ENCODE measurements around the gene ANGPTL2.

Gene ANGPTL2

DNA sequence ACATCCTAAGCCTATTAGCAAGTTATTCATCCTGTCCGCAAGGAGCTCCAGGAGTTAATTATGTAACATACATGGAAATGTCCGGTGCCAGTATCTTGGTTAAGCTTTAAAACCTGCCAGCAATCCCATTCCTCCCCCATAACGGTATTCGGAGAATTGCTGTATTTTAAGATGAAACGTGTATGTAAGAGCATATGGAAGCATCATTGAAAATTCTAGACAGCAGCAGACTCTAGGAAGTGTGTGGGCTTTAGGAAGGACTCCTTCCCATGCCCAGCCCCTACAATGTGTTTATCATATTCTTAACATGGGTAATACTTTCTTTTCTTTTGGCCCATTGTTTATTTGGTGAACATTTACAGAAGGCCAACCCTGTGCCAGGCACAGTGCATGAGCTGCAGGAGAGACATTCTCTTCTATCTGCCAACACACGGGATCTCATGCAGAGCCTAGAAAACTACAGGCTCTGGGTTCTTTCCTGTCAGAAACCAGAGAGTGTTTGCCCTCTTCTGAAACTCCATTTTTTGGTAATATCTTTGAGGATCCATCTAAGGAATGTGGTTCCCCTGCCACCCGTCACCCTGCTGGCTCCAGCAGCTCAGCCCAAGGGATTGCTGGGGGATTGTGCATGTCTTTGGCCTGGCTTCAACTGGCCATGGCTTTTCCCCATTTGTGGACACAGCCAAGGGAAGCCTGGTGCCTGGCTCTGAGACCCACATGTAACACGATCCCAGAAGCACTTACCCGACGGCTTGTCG is 15.1 kb downstream of the ANGPTL2 start:
- no peak overlapping the region for H3K27ac Mint-ChIP-seq
- no peak overlapping the region for H3K4me3 Mint-ChIP-seq
- no peak for DNase-seq
- H3K9me3 Mint-ChIP-seq: no peaks in the 10 kb centered on the region
- no peaks in the 10 kb centered on the region for H3K36me3 Mint-ChIP-seq (ENCODE audit: low read depth)
- no peaks in the 10 kb centered on the region for H3K4me1 Mint-ChIP-seq (ENCODE audit: low read depth)
- no peaks in the 10 kb centered on the region for H3K27me3 Mint-ChIP-seq

DNA sequence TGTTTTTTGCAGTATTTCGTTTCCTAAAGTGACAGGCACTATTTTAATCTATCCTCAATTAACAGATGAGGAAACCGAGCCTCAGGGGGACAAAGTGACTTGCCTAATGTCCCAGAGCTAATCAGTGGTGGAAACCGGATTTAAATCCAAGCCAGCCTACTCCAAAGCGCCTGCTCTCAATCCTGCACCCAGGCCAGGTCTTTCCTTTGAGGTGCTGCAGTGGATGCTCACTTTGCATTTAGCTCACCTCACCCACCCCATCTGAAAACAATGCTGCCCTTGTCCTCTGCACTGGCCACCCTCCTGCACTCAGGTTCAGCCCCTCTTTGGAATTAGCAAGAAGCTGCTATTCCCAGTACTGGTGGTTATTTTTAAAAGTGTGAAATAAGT is 16.0 kb downstream of the ANGPTL2 start:
- Mint-ChIP-seq H3K27me3 (no peaks in the 10 kb centered on the region), H3K36me3 (ENCODE audit: low read depth) (no peaks in the 10 kb centered on the region), H3K9me3 (no peaks in the 10 kb centered on the region), H3K27ac (no peak overlapping the region), H3K4me1 (ENCODE audit: low read depth) (no peaks in the 10 kb centered on the region), H3K4me3 (no peak overlapping the region)
- no peak for DNase-seq

DNA sequence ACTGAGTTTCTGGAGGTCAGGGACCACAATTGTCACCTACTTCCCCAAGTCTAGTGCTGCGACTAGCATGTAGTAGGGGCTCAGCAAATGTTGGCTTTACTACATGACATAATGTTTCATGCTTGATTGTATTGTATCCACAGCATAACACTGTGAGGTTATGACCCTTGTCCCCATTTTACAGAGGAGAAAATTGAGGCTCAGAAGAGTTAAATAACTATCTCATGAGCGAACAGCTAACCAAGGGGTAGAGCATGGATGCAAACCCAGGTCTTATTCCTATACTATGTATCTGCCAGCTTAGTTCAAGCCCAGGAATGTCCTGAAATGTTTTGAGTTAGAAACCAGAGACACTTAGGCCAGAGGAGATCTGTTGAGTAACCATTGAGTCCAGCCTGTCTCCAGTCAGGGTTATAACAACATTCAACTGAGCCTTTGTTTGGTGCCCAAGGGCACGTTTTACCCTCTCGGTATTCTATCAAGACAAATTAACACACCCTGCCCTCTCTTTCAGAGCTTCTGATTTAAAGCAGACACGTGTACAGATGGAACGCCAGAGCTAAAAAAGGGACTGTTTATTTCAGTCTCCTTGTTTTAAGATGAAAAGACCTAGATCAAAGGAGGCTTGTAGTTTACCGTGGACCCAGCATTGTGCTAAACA is 16.5 kb downstream of the ANGPTL2 start:
- no peak for DNase-seq
- H3K9me3 Mint-ChIP-seq: no peaks in the 10 kb centered on the region
- H3K4me1 Mint-ChIP-seq (ENCODE audit: low read depth): no peaks in the 10 kb centered on the region
- H3K36me3 Mint-ChIP-seq (ENCODE audit: low read depth): no peaks in the 10 kb centered on the region
- H3K27ac Mint-ChIP-seq: no peak overlapping the region
- H3K4me3 Mint-ChIP-seq: no peak overlapping the region
- H3K27me3 Mint-ChIP-seq: no peaks in the 10 kb centered on the region

GRCh38 chr9:127104581-127105311 is 17.7 kb downstream of the ANGPTL2 start:
- Mint-ChIP-seq H3K36me3 (ENCODE audit: low read depth) (no peaks in the 10 kb centered on the region), H3K27ac (no peak overlapping the region)

GRCh38 chr9:127102788-127103187 is 19.6 kb downstream of the ANGPTL2 start:
- Mint-ChIP-seq H3K36me3 (ENCODE audit: low read depth) (no peaks in the 10 kb centered on the region), H3K4me3 (no peak overlapping the region), H3K27ac (no peak overlapping the region), H3K27me3 (no peaks in the 10 kb centered on the region), H3K4me1 (ENCODE audit: low read depth) (no peaks in the 10 kb centered on the region), H3K9me3 (no peaks in the 10 kb centered on the region)
- DNase-seq: no peak

More at GRCh38 chr9:127104581-127105311, 17.7 kb downstream of the ANGPTL2 start:
- no peaks in the 10 kb centered on the region for H3K4me1 Mint-ChIP-seq (ENCODE audit: low read depth)
- no peak for DNase-seq
- no peaks in the 10 kb centered on the region for H3K9me3 Mint-ChIP-seq
- H3K27me3 Mint-ChIP-seq: no peaks in the 10 kb centered on the region
- no peak overlapping the region for H3K4me3 Mint-ChIP-seq

GRCh38 chr9:127102176-127102575 is 20.3 kb downstream of the ANGPTL2 start:
- no peaks in the 10 kb centered on the region for H3K27me3 Mint-ChIP-seq
- no peaks in the 10 kb centered on the region for H3K4me1 Mint-ChIP-seq (ENCODE audit: low read depth)
- H3K27ac Mint-ChIP-seq: no peak overlapping the region
- H3K9me3 Mint-ChIP-seq: no peaks in the 10 kb centered on the region
- DNase-seq: no peak
- no peak overlapping the region for H3K4me3 Mint-ChIP-seq
- no peaks in the 10 kb centered on the region for H3K36me3 Mint-ChIP-seq (ENCODE audit: low read depth)

- Mint-ChIP-seq H3K36me3 (ENCODE audit: low read depth) (no peaks in the 10 kb centered on the region), H3K4me1 (ENCODE audit: low read depth) (no peaks in the 10 kb centered on the region), H3K27ac (no peak overlapping the region), H3K27me3 (no peaks in the 10 kb centered on the region), H3K4me3 (no peak overlapping the region), H3K9me3 (no peaks in the 10 kb centered on the region)
- no peak for DNase-seq
These were observed 22.8 kb downstream of the ANGPTL2 start for GRCh38 chr9:127099664-127100063.

GRCh38 chr9:127098916-127099553 is 23.4 kb downstream of the ANGPTL2 start:
- Mint-ChIP-seq H3K4me1 (ENCODE audit: low read depth) (no peaks in the 10 kb centered on the region), H3K9me3 (no peaks in the 10 kb centered on the region), H3K27me3 (no peaks in the 10 kb centered on the region), H3K27ac (no peak overlapping the region), H3K4me3 (no peak overlapping the region), H3K36me3 (ENCODE audit: low read depth) (no peaks in the 10 kb centered on the region)
- DNase-seq: no peak

DNA sequence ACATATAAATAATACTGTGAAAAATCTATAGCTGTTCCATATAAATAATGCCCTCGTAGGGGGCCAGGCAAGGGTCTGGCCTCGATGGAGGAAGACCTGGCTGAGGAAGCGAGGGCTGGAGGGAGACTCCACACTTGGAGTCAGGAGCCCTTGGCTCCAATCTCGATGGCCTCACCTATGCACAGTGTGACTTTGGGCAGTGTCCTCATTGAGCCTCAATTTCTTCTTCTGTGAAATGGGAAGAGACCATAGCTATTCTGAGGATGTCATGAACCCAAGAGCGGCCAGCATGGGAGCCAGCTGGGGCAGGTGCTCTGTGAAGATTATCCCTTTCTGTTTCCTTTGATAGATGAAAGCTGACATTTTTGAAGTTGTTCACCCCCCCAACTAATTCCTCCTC is 24.8 kb downstream of the ANGPTL2 start:
- Mint-ChIP-seq H3K4me1 (ENCODE audit: low read depth) (no peaks in the 10 kb centered on the region), H3K27me3 (no peaks in the 10 kb centered on the region)

DNA sequence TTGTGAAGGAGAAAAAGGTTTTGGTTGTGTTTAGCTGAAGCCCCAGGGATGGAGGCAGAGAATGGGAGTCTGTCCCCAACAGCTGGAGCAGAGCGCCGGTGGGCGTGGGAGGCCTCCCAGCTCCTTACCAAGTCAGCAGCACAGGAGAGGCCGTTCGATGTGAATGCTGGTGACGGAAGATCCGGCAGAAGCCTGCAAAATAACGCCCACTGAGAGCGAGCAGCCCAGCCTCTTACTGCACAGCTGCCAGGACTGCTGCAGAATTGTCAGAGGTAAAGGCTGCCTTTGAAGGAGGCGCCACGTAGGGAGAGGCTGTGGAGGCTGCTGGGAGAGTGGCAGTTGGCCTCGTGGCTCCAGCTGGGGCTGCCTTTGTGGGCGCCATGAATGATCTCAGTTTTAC is 26.2 kb downstream of the ANGPTL2 start:
- no peaks in the 10 kb centered on the region for H3K9me3 Mint-ChIP-seq
- no peak for DNase-seq
- H3K4me1 Mint-ChIP-seq (ENCODE audit: low read depth): no peaks in the 10 kb centered on the region
- H3K4me3 Mint-ChIP-seq: no peak overlapping the region
- no peaks in the 10 kb centered on the region for H3K27me3 Mint-ChIP-seq
- no peaks in the 10 kb centered on the region for H3K36me3 Mint-ChIP-seq (ENCODE audit: low read depth)
- H3K27ac Mint-ChIP-seq: no peak overlapping the region

More for the DNA sequence above, 24.8 kb downstream of the ANGPTL2 start:
- Mint-ChIP-seq H3K9me3 (no peaks in the 10 kb centered on the region), H3K4me3 (no peak overlapping the region), H3K36me3 (ENCODE audit: low read depth) (no peaks in the 10 kb centered on the region), H3K27ac (no peak overlapping the region)
- no peak for DNase-seq

GRCh38 chr9:127095411-127095810 is 27.0 kb downstream of the ANGPTL2 start:
- Mint-ChIP-seq H3K4me1 (ENCODE audit: low read depth) (no peaks in the 10 kb centered on the region), H3K9me3 (no peaks in the 10 kb centered on the region), H3K27me3 (no peaks in the 10 kb centered on the region), H3K27ac (no peak overlapping the region), H3K4me3 (no peak overlapping the region), H3K36me3 (ENCODE audit: low read depth) (no peaks in the 10 kb centered on the region)
- DNase-seq: no peak

DNA sequence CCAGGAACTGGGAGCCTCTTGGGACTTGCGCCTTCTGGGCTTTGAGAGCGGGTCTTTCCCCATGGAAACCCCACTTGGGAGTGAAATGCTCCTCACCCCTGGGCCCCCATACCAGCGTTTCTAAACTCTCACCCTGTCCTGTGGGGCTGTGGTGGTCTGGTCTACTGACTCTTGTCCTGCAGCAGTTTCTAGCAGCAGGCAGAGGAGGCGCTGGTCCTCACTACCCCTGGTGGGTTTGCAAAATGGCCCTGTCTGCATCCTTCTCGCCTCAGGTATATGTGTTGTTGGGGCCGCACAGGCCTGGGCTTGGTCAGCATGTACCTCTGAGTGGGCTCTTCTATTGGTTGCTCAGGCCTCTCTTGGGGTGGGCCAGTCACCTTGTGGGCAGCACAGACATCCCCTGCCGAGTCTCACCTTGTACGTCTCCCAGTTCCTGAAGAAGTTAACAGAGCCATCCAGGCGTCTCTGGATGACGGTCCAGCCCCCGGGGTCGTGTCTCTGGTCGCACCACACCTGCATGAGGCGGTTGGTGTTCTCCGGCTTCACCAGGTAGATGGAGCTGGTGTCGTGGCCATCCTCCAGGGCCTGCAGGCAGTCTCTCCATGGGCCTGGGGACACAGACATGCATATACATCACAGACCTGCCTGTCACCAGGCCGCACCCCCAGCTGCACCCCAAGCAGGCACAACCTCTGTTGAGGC is 29.0 kb downstream of the ANGPTL2 start:
- Mint-ChIP-seq H3K36me3 (ENCODE audit: low read depth) (no peaks in the 10 kb centered on the region), H3K4me3 (no peak overlapping the region), H3K27me3 (no peaks in the 10 kb centered on the region), H3K4me1 (ENCODE audit: low read depth) (no peaks in the 10 kb centered on the region), H3K9me3 (no peaks in the 10 kb centered on the region), H3K27ac (no peak overlapping the region)
- no peak for DNase-seq

- H3K27ac Mint-ChIP-seq: no peak overlapping the region
- no peak for DNase-seq
These were observed 30.3 kb downstream of the ANGPTL2 start for GRCh38 chr9:127092041-127092608.

DNA sequence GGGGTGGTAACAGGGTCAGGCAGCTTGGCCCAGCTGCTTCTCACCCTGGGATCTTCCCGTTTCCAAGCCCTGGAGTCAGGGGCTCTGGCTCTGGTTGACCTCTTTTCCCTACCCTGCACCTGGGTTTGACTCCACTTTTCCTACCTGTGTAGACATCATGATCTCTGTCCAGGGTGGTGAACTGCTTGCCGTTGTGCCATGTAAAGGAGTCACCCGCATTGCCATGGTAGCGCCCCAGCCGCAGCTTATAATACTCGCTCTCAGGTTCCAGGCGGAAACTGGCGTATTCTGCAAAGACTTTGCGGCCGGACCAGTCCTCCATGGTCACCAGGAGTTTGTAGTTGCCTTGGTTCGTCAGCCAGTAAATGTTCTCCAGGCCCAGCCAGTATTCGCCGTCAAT is 30.9 kb downstream of the ANGPTL2 start:
- H3K4me1 Mint-ChIP-seq (ENCODE audit: low read depth): no peaks in the 10 kb centered on the region
- no peak for DNase-seq
- H3K27ac Mint-ChIP-seq: no peak overlapping the region
- no peaks in the 10 kb centered on the region for H3K27me3 Mint-ChIP-seq
- H3K9me3 Mint-ChIP-seq: no peaks in the 10 kb centered on the region
- no peaks in the 10 kb centered on the region for H3K36me3 Mint-ChIP-seq (ENCODE audit: low read depth)
- no peak overlapping the region for H3K4me3 Mint-ChIP-seq

More at GRCh38 chr9:127092041-127092608, 30.3 kb downstream of the ANGPTL2 start:
- no peaks in the 10 kb centered on the region for H3K27me3 Mint-ChIP-seq
- H3K4me1 Mint-ChIP-seq (ENCODE audit: low read depth): no peaks in the 10 kb centered on the region
- H3K9me3 Mint-ChIP-seq: no peaks in the 10 kb centered on the region
- H3K4me3 Mint-ChIP-seq: no peak overlapping the region
- H3K36me3 Mint-ChIP-seq (ENCODE audit: low read depth): no peaks in the 10 kb centered on the region

All from activated T-cell treated with anti-CD3 and anti-CD28 coated beads, Interleukin-2, amount 50 U/mL, for 24 hours (primary cell).